ENCODE measurements around the gene L3HYPDH.
A peak's percentile ranks its signal among the peaks of the same experiment; 100 is the strongest.

The L3HYPDH gene

DNA sequence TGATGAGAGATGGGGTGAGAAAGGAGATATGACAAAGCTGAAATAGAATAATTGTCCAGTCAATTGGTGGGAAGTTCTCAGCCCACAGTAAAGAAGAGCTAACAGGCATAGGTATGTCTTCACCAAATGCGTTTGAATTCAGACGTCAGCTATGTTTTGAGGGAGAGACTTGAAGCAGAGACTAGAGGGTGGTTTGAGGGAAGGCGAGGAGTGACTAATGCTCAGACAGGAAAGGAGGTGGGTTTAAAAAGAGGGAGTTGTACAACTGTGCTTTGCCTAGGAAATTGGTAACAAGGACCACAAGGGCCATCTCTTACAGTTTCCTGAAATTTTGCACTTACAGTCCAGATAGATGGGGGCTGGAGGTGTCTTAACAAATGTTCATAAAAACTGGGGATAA is 6.5 kb upstream of the L3HYPDH start:
- no peak overlapping the region for H3K9ac ChIP-seq (ENCODE audit: low read depth, low read length)
- no peaks in the 10 kb centered on the region for H3K4me1 ChIP-seq (ENCODE audit: insufficient read depth, low read length)
- H3K36me3 ChIP-seq (ENCODE audit: insufficient read depth, low read length): peaks cover 14% of the 10 kb centered on the region
- no peaks in the 10 kb centered on the region for H3K9me3 ChIP-seq (ENCODE audit: control insufficient read depth, insufficient read depth, low read length)

DNA sequence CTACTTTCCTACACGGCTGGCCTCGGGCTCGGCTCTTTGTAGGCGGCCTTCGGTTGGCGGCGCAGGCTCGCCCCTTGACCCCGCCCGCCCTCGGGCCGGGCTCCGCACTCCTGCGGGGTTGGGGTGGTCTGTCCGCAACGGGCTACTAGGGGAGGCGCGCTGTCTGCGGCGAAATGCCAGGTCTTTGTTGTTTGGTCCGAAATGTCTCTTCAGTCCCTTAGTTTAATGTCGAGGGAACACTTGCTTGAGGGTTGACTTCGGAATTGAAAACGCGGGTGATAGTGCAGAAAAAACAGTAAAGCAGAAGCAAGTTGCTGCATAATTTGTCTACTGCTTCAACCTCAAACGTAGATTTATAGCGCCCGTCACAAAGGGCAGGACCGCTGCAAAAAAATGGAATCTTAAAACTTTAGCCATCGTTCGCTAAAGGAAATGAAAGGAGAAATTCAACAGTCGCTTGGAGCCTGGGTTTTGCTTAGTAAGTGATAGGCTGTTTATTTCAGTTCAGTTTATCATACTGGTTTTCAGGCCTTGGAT is 499 bp upstream of the L3HYPDH start:
- Histone ChIP-seq H3K4me1 (ENCODE audit: insufficient read depth, low read length) (peaks cover 10% of the 10 kb centered on the region), H3K36me3 (ENCODE audit: insufficient read depth, low read length) (peaks cover 11% of the 10 kb centered on the region), H3K9me3 (ENCODE audit: control insufficient read depth, insufficient read depth, low read length) (no peaks in the 10 kb centered on the region)

DNA sequence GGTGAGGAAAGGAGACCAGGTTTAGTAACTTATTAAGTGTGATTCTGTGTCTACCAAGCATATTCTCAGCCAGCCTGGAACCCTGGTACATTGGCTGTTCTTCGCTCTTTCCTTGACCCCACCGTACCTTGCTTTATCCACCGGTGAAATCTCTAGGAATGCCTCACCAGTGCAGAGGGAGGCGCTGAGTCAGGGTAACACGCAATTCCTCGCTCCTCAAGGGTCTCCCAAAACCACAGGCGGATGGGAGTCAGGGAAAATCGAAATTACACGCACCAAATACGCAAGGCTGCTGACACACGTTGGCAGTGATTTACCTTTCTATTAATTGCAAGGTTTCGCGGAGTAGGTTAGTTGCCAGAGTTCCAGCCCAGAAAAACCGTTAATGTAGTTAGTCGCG is 845 bp downstream of the L3HYPDH start:
- no peaks in the 10 kb centered on the region for H3K9me3 ChIP-seq (ENCODE audit: control insufficient read depth, insufficient read depth, low read length)
- peak overlapping the region; percentile 98 for H3K9ac ChIP-seq (ENCODE audit: low read depth, low read length)
- peaks cover 10% of the 10 kb centered on the region for H3K4me1 ChIP-seq (ENCODE audit: insufficient read depth, low read length)
- 0 out of 2 replicates have a peak, but pooled peaks cover under 1% of the 10 kb centered on the region for H3K36me3 ChIP-seq (ENCODE audit: insufficient read depth, low read length)

More for the DNA sequence above, 499 bp upstream of the L3HYPDH start:
- peak overlapping the region; percentile 98 for H3K9ac ChIP-seq (ENCODE audit: low read depth, low read length)

DNA sequence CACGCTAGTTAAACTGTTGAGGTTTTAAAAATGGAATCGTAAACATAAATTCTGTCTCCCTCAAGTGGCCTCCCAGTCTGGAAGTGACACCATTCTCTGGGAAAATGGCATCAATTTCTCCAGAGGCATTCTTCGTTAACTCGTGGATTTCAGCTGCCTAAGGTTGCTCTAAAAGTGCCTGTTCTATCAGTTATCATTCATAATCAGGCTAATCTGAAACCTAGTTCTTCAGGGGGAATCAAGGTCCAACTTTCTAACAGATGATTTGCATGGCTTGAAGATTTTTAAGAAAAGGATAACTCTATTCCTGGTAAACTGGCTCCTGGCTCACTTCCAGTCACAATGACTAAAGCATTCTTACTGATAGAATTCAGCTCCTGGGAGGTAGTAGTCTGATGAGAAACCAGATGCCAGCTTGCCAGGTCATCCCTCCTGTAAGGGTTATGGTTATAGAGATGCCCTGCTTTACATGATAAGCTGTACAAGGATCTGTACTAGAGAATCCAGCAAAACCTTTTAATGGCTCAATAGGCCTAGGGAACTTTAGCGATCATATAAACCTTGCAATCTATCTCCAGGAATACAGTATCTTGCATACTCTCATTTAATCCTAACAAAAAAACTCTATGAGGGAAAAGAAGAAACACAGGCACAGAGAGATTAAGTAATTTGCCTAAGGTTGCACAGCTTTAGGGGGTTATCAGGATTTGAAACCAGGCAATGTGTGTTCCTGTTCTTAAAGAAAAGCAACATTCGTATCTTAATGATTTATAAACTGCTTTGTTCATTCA is 1.5 kb downstream of the L3HYPDH start:
- Histone ChIP-seq H3K36me3 (ENCODE audit: insufficient read depth, low read length) (no peaks in the 10 kb centered on the region), H3K9ac (ENCODE audit: low read depth, low read length) (peak overlapping the region; percentile 98), H3K9me3 (ENCODE audit: control insufficient read depth, insufficient read depth, low read length) (no peaks in the 10 kb centered on the region), H3K4me1 (ENCODE audit: insufficient read depth, low read length) (peaks cover 10% of the 10 kb centered on the region)

DNA sequence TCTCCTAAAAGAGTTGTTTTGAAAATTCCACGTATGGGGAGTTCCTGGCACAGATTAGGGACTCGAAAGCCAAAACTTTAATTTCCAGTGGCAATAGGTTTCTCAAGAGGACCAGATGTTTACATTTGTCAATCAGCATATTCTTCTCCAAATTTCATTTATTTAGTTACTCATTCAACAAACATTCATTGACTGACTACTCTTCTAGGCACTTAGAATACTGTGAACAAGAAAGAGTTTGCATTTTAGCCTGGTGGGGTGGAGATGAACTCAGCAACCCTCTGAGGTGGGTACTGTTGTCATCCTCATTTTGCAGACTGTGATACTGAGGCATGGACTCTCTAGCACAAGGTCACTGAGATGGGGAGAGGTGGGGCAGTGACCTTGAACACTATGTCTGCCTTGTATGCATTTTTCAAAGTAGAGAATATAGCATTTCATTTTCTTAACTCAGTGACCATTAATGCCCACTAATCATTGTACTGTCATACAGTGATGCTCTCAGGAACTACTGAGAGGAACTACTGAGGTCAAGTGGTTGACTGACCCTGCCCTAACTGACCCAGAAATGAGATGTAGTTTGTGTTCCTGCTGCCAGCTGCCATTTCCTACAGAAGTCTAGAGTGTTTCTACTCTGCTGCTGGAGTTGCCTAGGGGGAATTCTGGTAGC is 2.2 kb downstream of the L3HYPDH start:
- Histone ChIP-seq H3K4me1 (ENCODE audit: insufficient read depth, low read length) (peaks cover 10% of the 10 kb centered on the region), H3K9ac (ENCODE audit: low read depth, low read length) (0 out of 2 replicates have a peak overlapping the region, but pooled peaks have one; percentile 98), H3K9me3 (ENCODE audit: control insufficient read depth, insufficient read depth, low read length) (no peaks in the 10 kb centered on the region), H3K36me3 (ENCODE audit: insufficient read depth, low read length) (no peaks in the 10 kb centered on the region)

DNA sequence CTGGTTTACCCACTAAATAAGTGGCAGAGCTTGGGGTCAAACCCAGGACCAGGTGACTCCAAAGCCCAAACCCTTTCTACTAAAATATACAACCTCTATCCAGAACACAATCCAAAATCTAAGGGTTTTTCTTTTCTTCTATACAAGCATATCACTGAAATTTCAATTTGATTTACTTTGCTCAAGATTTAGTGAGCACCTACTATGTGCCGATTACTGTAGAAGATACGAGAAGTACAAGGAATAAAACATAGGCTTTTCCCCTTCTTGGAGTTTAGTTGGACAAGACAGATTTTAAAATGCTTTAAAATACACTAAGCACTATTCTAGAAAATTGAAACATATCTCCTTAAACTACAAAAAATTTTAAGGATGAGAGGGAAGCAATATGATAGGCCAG is 2.8 kb downstream of the L3HYPDH start:
- no peak overlapping the region for H3K9ac ChIP-seq (ENCODE audit: low read depth, low read length)
- peaks cover 10% of the 10 kb centered on the region for H3K4me1 ChIP-seq (ENCODE audit: insufficient read depth, low read length)

DNA sequence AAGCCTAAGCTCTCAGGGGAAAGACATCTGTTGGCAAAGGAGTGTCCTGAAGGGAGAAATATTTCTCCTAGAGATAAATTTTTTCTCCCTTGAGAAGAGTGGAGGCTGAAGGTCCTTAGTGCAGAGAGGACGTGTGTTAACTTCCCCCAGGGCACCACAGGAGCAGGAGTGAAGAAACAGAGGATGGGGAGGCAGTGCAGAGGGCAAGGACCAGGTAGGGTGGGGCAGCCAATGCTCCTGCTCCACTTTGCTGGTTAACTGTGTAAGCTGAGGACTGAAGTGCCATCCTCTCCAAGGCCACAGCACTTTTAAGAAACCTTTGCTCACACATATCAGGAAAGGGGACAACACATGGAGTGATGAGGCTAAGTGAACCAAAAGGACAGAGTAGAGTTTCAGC is 4.0 kb downstream of the L3HYPDH start:
- Histone ChIP-seq H3K9ac (ENCODE audit: low read depth, low read length) (no peak overlapping the region), H3K36me3 (ENCODE audit: insufficient read depth, low read length) (peaks cover 3% of the 10 kb centered on the region), H3K4me1 (ENCODE audit: insufficient read depth, low read length) (peaks cover 10% of the 10 kb centered on the region), H3K9me3 (ENCODE audit: control insufficient read depth, insufficient read depth, low read length) (no peaks in the 10 kb centered on the region)

More for the DNA sequence above, 2.8 kb downstream of the L3HYPDH start:
- Histone ChIP-seq H3K9me3 (ENCODE audit: control insufficient read depth, insufficient read depth, low read length) (no peaks in the 10 kb centered on the region), H3K36me3 (ENCODE audit: insufficient read depth, low read length) (no peaks in the 10 kb centered on the region)

DNA sequence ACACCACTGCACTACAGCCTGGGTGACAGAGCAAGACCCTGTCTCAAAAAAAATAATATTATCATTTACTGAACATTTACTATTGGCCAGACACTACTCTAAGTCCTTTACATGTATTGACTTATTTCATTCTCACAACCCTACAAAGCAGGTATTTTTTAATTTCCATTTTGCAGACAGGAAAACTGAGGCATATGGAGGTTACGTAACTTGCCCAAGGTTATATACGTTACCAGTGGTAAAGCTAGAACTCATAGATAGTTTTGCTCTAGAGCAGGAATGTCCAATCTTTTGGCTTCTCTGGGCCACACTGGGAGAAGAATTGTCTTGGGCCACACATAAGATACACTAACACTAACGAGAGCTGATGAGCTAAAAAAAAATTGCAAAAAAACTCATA is 5.7 kb downstream of the L3HYPDH start:
- H3K9me3 ChIP-seq (ENCODE audit: control insufficient read depth, insufficient read depth, low read length): no peaks in the 10 kb centered on the region
- peaks cover 10% of the 10 kb centered on the region for H3K4me1 ChIP-seq (ENCODE audit: insufficient read depth, low read length)
- H3K9ac ChIP-seq (ENCODE audit: low read depth, low read length): no peak overlapping the region
- peaks cover 10% of the 10 kb centered on the region for H3K36me3 ChIP-seq (ENCODE audit: insufficient read depth, low read length)

DNA sequence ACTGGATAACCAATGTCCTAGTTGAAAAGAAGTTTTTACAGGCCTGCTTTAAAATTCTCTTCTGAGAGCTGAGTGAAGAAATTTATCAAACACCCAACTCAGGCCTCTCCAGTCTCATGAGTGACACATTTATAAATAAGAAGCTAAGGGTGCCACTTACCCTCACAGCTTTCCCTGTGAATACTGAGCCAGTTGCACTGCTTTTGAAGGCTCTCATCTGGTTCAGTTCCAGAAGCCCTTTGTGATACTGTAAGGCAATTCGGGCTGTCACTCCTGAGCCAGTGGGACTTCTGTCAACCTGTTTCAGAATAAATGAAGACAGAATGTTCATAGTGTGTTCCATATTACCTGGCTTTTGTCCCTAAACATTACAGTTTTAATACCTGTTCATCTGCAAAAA is 8.5 kb downstream of the L3HYPDH start:
- Histone ChIP-seq H3K36me3 (ENCODE audit: insufficient read depth, low read length) (peaks cover 15% of the 10 kb centered on the region), H3K9ac (ENCODE audit: low read depth, low read length) (no peak overlapping the region), H3K4me1 (ENCODE audit: insufficient read depth, low read length) (peaks cover 4% of the 10 kb centered on the region; the same call in 1 of the 2 replicates), H3K9me3 (ENCODE audit: control insufficient read depth, insufficient read depth, low read length) (no peaks in the 10 kb centered on the region)

DNA sequence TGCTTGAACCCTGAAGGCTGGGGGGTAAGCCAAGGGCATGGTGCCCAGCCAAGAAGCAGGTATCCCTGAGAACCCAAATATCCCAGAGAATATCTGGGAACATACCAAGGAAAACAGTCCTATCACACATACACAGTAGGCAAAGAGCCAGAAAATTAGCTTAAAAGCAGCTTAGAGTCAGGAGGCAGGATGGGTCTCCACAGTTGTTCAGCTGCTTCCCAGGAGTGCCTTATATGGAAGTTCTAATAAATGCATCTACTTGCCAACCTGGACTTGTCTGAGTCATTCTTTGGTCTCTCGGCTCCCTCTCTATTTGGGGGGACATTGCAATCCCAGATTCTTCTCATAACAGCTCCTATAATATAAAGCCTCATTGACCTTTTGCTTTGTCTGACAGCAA is 10.0 kb downstream of the L3HYPDH start:
- Histone ChIP-seq H3K9me3 (ENCODE audit: control insufficient read depth, insufficient read depth, low read length) (no peaks in the 10 kb centered on the region), H3K9ac (ENCODE audit: low read depth, low read length) (no peak overlapping the region), H3K4me1 (ENCODE audit: insufficient read depth, low read length) (peaks cover 4% of the 10 kb centered on the region; the same call in 1 of the 2 replicates), H3K36me3 (ENCODE audit: insufficient read depth, low read length) (peaks cover 15% of the 10 kb centered on the region)

DNA sequence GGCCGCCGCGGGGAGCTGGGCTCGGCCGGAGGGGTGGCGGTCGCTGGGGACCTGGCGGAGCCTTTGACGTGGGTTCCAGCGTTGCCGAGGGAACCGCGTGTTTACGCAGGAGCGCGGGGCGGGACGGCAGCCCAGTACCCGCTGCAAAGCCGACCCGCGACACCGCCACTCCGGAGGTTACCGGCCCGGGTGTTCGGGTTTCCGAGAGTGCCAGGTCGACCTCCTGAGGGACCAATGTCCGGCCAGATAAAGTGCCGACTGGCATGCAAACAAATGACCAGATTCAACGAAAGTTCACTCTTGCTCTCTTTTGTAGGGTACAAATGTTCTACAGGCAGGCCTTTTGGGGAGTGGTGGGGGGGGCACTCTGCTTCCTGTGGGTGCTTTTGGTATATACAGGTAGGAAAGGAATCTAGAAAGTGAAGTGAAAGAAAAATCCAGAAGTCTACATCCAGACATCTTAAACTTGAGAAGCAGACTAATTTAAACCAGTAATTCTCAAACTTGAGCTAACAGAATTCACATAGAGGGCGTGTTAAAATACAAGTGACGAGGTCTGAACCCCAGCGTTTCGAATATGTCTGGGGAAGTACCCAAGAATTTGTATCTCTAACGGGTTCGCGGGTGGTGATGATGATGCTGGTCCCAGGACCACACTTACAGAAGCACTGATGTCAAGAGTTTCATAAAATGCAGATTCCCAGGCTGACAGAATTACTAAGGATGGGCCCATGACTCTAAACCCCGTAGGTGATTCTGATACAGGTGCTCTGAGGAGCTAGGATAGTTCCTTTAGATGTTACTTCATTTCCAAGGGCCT is 18.7 kb downstream of the L3HYPDH start, which contains the start of gene GPR135:
TSS of gene GPR135 (minus strand) at position 65 of the 820 bp plus-strand sequence. CDS start 154 bp downstream, outside the sequence.
- no peaks in the 10 kb centered on the region for H3K36me3 ChIP-seq (ENCODE audit: insufficient read depth, low read length)
- H3K9me3 ChIP-seq (ENCODE audit: control insufficient read depth, insufficient read depth, low read length): no peaks in the 10 kb centered on the region
- H3K9ac ChIP-seq (ENCODE audit: low read depth, low read length): peak within 1 kb of the TSS; percentile 61; the same call in 1 of the 2 replicates
- no peaks in the 10 kb centered on the region for H3K4me1 ChIP-seq (ENCODE audit: insufficient read depth, low read length)

DNA sequence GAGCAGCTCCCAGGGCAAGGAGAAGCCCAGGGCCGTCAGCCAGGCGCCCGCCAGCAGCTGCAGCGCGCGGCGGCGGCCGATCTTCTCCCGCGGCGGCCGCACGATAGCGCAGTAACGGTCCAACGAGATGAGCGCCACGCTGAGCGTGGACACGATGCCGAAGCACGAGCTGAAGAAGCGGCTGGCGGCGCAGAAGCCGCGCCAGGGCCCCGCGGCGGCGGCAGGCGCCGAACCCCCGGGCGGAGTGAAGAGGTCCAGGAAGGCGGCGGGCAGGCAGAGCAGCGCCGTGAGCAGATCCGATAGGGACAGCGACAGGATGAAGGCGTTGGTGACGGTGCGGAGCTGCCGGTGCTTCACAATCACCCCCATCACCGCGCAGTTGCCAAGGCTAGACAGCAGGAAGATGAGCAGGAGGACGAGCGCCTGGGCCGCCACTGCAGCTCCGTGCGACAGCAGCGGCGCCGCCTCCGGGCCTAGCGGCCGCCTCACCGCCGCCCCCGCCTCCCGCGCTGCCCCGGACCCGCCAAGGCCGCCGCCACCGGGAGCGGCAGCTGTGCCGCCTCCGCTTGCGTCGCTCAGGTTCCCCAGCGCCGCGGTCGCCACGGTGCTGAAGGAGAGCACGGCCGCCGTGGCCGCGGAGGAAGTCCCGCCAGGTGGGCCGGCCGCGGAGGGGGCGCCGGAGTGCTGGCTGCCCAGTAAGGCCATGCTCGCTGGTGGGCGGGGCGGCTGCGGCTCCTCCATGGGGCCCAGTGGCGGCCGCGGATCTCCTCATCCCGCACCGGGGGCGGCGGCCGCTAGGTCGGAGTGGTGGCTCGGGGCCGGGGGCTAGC is 19.5 kb downstream of the L3HYPDH start:
- no peaks in the 10 kb centered on the region for H3K36me3 ChIP-seq (ENCODE audit: insufficient read depth, low read length)
- H3K9ac ChIP-seq (ENCODE audit: low read depth, low read length): peak overlapping the region; percentile 61; the same call in 1 of the 2 replicates
- H3K9me3 ChIP-seq (ENCODE audit: control insufficient read depth, insufficient read depth, low read length): no peaks in the 10 kb centered on the region
- no peaks in the 10 kb centered on the region for H3K4me1 ChIP-seq (ENCODE audit: insufficient read depth, low read length)

DNA sequence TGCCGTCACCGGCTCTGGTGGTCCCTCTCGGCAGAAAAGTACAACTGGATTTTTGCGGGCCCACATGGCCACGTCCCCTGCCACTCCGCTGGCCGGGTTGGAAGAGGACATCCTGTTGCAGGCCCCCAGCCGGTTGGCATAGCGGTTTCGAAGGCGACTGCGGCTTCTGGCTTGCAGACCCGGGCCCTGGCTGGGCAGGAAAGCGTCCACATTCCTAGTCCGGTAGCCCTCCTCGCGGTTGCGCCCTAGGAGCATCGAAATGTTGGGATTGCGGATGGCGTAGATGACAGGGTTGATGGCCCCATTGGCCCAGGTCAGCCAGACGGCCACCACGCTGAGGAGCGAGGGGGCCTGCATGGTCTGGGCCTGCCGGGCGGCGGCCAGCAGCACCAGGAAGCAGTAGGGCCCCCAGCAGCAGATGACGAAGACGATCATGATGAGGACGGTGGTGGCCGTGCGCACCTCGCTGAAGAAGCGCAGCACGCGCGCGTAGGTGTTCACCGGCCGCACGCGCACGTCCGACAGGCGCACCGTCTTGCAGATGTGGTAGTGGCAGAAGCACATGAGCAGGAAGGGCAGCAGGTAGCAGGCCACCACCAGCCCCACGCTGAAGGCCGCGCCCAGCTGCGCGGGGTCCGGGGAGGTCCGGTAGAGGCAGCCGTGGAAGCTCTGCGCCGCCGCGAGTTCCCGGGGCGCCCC is 20.3 kb downstream of the L3HYPDH start:
- Histone ChIP-seq H3K36me3 (ENCODE audit: insufficient read depth, low read length) (no peaks in the 10 kb centered on the region), H3K9me3 (ENCODE audit: control insufficient read depth, insufficient read depth, low read length) (no peaks in the 10 kb centered on the region), H3K9ac (ENCODE audit: low read depth, low read length) (peak overlapping the region; percentile 61; the same call in 1 of the 2 replicates), H3K4me1 (ENCODE audit: insufficient read depth, low read length) (no peaks in the 10 kb centered on the region)

Data from ES-I3 (cell line).